Natural killer cell (primary cell): ENCODE data around the gene TCP11. TPM values are rescaled to one million over a fixed set of nuclear protein-coding genes. Genes with fewer than 3 reads are reported as not detected.

Experiments
- ATAC-seq, 3 donors: fragments of 150-1000 bp in 2 of 3; fragments of 200-7000 bp in 1 of 3; cut with Tn5 transposase; 1 replicate in 1 of 3; 2 replicates in 2 of 3; pipeline ENCODE4 v1.10.0; 2021; ENCODE audit warnings: mild to moderate bottlenecking in 2 of 3, moderate library complexity in 2 of 3
- DNase-seq, 2 donors: peaks; one replicate each; pipeline versions ENCODE4 v3.0.0 to v3.0.0-alpha.2; 2013 to 2021; ENCODE audit warnings: mixed read lengths in 1 of 2
- H3K27ac ChIP-seq: one replicate; pipeline ENCODE4 v1.5.1; 2013; ENCODE audit warnings: mild to moderate bottlenecking, low read length
- H3K27me3 ChIP-seq: one replicate; pipeline ENCODE4 v1.6.1; 2013; ENCODE audit warnings: low read length; ENCODE audit not compliant: control insufficient read depth, insufficient read depth
- H3K36me3 ChIP-seq: one replicate; pipeline ENCODE4 v1.6.1; 2013; ENCODE audit warnings: low read length; ENCODE audit not compliant: control insufficient read depth, insufficient read depth
- H3K4me1 ChIP-seq: one replicate; pipeline ENCODE4 v1.6.1; 2013; ENCODE audit warnings: low read length; ENCODE audit not compliant: control insufficient read depth, insufficient read depth
- H3K4me3 ChIP-seq: one replicate; pipeline ENCODE4 v1.5.1; 2013; ENCODE audit warnings: low read length
- H3K9me3 ChIP-seq: one replicate; pipeline ENCODE4 v1.6.1; 2013; ENCODE audit warnings: low read length; ENCODE audit not compliant: control insufficient read depth, insufficient read depth
- H3K27ac Mint-ChIP-seq, 2 donors: one replicate each; pipeline ENCODE4 v1.8.0; 2022; ENCODE audit warnings: mild to moderate bottlenecking in 2 of 2, mixed read lengths in 2 of 2, moderate library complexity in 1 of 2
- H3K27me3 Mint-ChIP-seq, 2 donors: one replicate each; pipeline ENCODE4 v1.8.0; 2022; ENCODE audit warnings: low read depth in 2 of 2, mixed read lengths in 2 of 2
- H3K36me3 Mint-ChIP-seq: one replicate; pipeline ENCODE4 v1.8.0; 2022; ENCODE audit warnings: mixed read lengths
- H3K4me1 Mint-ChIP-seq, 2 donors: one replicate each; pipeline ENCODE4 v1.8.0; 2022; ENCODE audit warnings: mixed read lengths in 2 of 2
- H3K4me3 Mint-ChIP-seq: one replicate; pipeline ENCODE4 v1.8.0; 2022; ENCODE audit warnings: mild to moderate bottlenecking, moderate library complexity, mixed read lengths
- H3K9me3 Mint-ChIP-seq, 2 donors: one replicate each; pipeline ENCODE4 v1.8.0; 2022; ENCODE audit warnings: mixed read lengths in 2 of 2
- WGBS: methylation state at CpG from one replicate; pipeline ENCODE4 v1.1.7; 2013; ENCODE audit warnings: missing lambda C conversion rate; ENCODE audit not compliant: insufficient coverage; 5-methylcytosine and 5-hydroxymethylcytosine counted together
- intact Hi-C: fragments of 100-400 bp; cut with micrococcal nuclease; formaldehyde crosslinking; loops from one replicate; pipeline ENCODE4 v1.14.2; 2022
- total RNA-seq, 4 donors: library from RNA; stranded (reverse); fragments of 120-200 nt in 1 of 4; gene quantifications; one replicate each; pipeline versions ENCODE4 v1.2.3 to v1.2.4, GENCODE V29; 2013 to 2022
- TF ChIP-seq, protein P1 (sequence below): fragments of 200-600 bp; IDR thresholded peaks from one replicate; pipeline ENCODE4 v1.8.0; 2022; ENCODE audit warnings: antibody characterized with exemption

The TCP11 gene
- total RNA-seq, 3 donors from 2014 or later (not counting 1 experiment from before 2014, with no cell fraction given): not detected

DNA sequence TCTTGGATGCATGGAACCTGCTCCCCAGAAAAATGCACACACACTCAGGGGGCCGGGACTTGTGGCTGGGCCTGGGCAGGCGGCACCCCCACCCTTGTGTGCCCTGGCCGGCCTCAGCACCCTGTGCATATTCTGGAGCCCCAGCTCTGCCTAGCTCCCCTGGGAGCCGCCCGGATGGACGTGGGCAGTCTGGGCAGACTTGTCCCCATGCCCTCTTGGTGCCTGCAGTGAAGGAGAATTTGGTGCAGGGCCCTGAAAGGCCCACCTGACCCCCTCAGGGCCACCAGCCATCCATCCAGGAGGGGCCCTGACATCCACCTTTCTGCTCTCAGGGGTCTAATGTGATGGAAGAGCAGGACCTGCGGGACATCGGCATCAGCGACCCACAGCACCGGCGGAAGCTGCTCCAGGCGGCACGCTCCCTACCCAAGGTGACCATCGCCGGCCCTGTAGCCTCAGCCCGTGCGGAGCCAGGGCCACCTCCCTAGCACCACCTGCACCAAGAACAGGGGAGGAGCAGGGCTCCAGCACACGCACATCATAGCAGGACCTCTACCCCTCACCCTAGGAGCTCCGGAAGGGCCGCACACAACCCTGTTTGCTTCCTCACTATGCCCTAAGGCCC, 62.8 kb downstream of the TCP11 start:
- H3K27ac Mint-ChIP-seq: no peak overlapping the region
- Histone ChIP-seq H3K36me3 (peaks cover 35% of the 10 kb centered on the region), H3K9me3 (no peaks in the 10 kb centered on the region), H3K4me3 (no peak overlapping the region), H3K27me3 (no peaks in the 10 kb centered on the region), H3K27ac (no peak overlapping the region), H3K4me1 (no peaks in the 10 kb centered on the region)
- ATAC-seq (no peak), DNase-seq (no peak)
- intact Hi-C loops: no loop called here
- H3K36me3 Mint-ChIP-seq: no peaks in the 10 kb centered on the region
- WGBS: 97% methylated on average over 20 of the region's 20 CpGs
- no peak overlapping the region for H3K4me3 Mint-ChIP-seq
- H3K9me3 Mint-ChIP-seq: no peaks in the 10 kb centered on the region
- TF ChIP-seq, protein P1, sequence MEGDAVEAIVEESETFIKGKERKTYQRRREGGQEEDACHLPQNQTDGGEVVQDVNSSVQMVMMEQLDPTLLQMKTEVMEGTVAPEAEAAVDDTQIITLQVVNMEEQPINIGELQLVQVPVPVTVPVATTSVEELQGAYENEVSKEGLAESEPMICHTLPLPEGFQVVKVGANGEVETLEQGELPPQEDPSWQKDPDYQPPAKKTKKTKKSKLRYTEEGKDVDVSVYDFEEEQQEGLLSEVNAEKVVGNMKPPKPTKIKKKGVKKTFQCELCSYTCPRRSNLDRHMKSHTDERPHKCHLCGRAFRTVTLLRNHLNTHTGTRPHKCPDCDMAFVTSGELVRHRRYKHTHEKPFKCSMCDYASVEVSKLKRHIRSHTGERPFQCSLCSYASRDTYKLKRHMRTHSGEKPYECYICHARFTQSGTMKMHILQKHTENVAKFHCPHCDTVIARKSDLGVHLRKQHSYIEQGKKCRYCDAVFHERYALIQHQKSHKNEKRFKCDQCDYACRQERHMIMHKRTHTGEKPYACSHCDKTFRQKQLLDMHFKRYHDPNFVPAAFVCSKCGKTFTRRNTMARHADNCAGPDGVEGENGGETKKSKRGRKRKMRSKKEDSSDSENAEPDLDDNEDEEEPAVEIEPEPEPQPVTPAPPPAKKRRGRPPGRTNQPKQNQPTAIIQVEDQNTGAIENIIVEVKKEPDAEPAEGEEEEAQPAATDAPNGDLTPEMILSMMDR: no peak
- H3K27me3 Mint-ChIP-seq: no peaks in the 10 kb centered on the region
- peaks cover 6 to 7% of the 10 kb centered on the region in 2 donors for H3K4me1 Mint-ChIP-seq

DNA sequence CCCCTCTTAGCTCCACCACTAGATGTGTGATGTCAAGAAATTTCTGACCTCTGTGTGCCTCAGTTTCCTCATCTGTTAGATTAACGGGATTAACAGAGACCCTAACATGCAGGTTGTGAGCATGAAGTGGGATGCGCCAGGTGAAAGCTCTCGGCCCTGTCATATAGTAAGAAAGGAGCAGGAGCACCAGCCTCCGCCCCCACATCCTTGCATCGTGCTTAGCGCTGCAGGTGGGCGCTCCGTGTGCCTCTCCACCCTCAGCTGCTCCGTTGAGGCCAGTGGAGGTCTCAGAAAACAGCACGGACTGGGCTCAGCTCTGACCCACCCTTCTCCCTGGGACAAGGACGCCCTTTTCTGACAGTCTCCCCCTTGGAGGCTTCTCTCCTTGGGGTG, 63.4 kb downstream of the TCP11 start:
- 89% methylated on average over 11 of the region's 11 CpGs for WGBS
- no peaks in the 10 kb centered on the region for H3K9me3 ChIP-seq
- Mint-ChIP-seq H3K9me3 (no peaks in the 10 kb centered on the region), H3K27me3 (no peaks in the 10 kb centered on the region), H3K4me3 (no peak overlapping the region), H3K4me1 (peaks cover 6 to 7% of the 10 kb centered on the region in 2 donors), H3K27ac (no peak overlapping the region), H3K36me3 (no peaks in the 10 kb centered on the region)
- H3K27ac ChIP-seq: no peak overlapping the region
- TF ChIP-seq, protein P1: no peak
- no peak overlapping the region for H3K4me3 ChIP-seq
- no peaks in the 10 kb centered on the region for H3K4me1 ChIP-seq
- H3K27me3 ChIP-seq: no peaks in the 10 kb centered on the region
- DNase-seq: no peak
- intact Hi-C loops: no loop called here
- peaks cover 31% of the 10 kb centered on the region for H3K36me3 ChIP-seq
- ATAC-seq: no peak

DNA sequence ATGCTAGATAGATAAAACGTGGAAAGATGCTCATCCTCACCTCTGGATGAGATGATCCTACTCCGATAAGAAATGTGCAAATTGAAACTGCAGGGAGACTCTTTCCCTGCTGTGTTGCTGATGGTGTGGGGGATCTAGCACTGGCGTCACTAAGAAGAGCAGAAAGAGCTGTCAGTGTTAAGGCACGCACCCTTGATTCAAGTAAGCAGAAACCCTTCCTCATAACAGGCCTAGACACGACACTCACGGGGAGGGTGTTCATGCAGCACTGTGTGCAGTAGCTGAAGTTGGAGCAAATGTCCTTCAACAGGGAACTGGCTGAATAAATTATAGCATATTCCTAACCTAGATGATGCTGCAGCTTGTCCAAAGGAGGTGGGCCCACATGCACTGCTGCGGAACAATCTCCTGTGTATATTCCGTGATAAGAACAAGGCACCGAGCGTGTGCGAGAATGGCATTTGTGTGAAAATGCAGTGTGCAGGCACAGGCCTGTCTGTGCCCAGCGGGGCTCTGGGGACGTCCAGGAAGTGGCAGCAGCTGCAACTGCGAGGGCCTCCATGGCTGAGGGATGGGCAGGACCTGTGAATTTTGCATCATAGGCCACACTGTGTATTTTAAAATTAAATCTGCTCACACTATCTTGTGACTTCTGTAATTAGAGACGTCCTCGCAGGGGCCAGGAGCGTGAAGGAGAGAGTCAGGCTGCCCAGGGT, 64.0 kb downstream of the TCP11 start:
- H3K4me1 ChIP-seq: no peaks in the 10 kb centered on the region
- Mint-ChIP-seq H3K4me1 (peaks cover 6 to 7% of the 10 kb centered on the region in 2 donors), H3K4me3 (no peak overlapping the region), H3K27me3 (no peaks in the 10 kb centered on the region), H3K9me3 (no peaks in the 10 kb centered on the region), H3K27ac (no peak overlapping the region), H3K36me3 (no peaks in the 10 kb centered on the region)
- ATAC-seq: no peak
- intact Hi-C loops: no loop called here
- TF ChIP-seq, protein P1: no peak
- no peaks in the 10 kb centered on the region for H3K9me3 ChIP-seq
- DNase-seq: no peak
- no peaks in the 10 kb centered on the region for H3K27me3 ChIP-seq
- no peak overlapping the region for H3K27ac ChIP-seq
- peaks cover 28% of the 10 kb centered on the region for H3K36me3 ChIP-seq
- H3K4me3 ChIP-seq: no peak overlapping the region
- WGBS: 89% methylated on average over 16 of the region's 17 CpGs
